Anterior cingulate cortex (tissue), 58 donors: Measurements from ENCODE around the gene FBXO47.
"Not testable (repeated sequence)": the region's sequence is repeated elsewhere in the genome, so short reads cannot be mapped to it uniquely, and the experiment has no call there.

Source experiments
- DNase-seq, 58 donors: peaks; one replicate each; lab custom pipeline; 2025; lab: John Stamatoyannopoulos, UW

FBXO47 gene

GRCh38 chr17:38926293-38927070, 40.7 kb downstream of the FBXO47 start:
- DNase-seq, result peak in 9 of 58 donors; percentile 19 to 45 (median 25)

- DNase-seq, result peak; percentile 28 to 95 (median 82)
Measured at GRCh38 chr17:38925263-38925995, 41.8 kb downstream of the FBXO47 start, which contains the start of gene LASP1NB. Gene LASP1NB, plus strand, starts transcription at chr17:38925614.

- peak in 27 of 58 donors; percentile 14 to 62 (median 38) for DNase-seq
Measured at GRCh38 chr17:38922538-38923297, 44.5 kb downstream of the FBXO47 start.

GRCh38 chr17:38921756-38922411, 45.3 kb downstream of the FBXO47 start:
- DNase-seq, result peak in 1 of 58 donors; percentile 22

GRCh38 chr17:38920374-38921291, 46.6 kb downstream of the FBXO47 start:
- DNase-seq, result no peak

- no peak for DNase-seq
Measured at GRCh38 chr17:38919316-38920078, 47.7 kb downstream of the FBXO47 start.

GRCh38 chr17:38918916-38919315, 48.3 kb downstream of the FBXO47 start:
- DNase-seq, result no peak

- DNase-seq, result no peak
Measured at GRCh38 chr17:38918129-38918913, 48.9 kb downstream of the FBXO47 start.

- DNase-seq, result no peak
Measured at GRCh38 chr17:38917259-38917658, 49.9 kb downstream of the FBXO47 start.

GRCh38 chr17:38916771-38917170, 50.4 kb downstream of the FBXO47 start:
- no peak for DNase-seq

- DNase-seq, result no peak
Measured at GRCh38 chr17:38915639-38915995, 51.6 kb downstream of the FBXO47 start.

GRCh38 chr17:38914741-38915638, 52.2 kb downstream of the FBXO47 start:
- DNase-seq, result no peak

- no peak for DNase-seq
Measured at GRCh38 chr17:38912221-38912813, 54.9 kb downstream of the FBXO47 start.

GRCh38 chr17:38911731-38912081, 55.5 kb downstream of the FBXO47 start:
- DNase-seq, result not testable (repeated sequence)

- no peak for DNase-seq
Measured at GRCh38 chr17:38911081-38911730, 56.0 kb downstream of the FBXO47 start.

- no peak for DNase-seq
Measured at GRCh38 chr17:38910325-38910724, 56.9 kb downstream of the FBXO47 start.
